ENCODE data around the gene PPFIA2.

DNA sequence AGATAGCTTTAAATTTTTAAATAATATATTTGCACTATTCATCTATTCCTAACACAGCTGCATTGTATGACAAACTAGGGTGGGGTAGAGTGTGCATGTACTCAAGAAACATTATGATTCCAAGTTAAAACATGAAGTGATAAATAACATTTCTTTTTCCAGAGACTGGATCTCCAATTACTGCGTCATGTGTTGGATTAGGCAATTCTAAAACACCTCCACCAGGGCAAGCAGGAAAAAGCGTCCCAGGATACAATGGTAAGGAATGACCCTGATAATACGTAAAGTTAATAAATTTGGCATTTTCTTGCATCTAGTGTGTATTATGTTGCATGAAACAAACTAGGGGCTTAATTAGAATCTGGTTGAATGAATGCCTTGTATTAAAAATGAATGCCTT is 542.4 kb downstream of the PPFIA2 start:
- TF ChIP-seq GATA2 (IDR thresholded peaks at IDR 0.05; ENCODE audit: low read depth, low read length) (no peak), GATA3 (IDR thresholded peaks at IDR 0.05; ENCODE audit: low read depth, low read length) (no peak)
